H1 (cell line): ENCODE results near the gene STOML2.

Experiments
- CHD2 ChIP-seq: IDR thresholded peaks from 2 replicates; pipeline ENCODE4 v1.6.1; 2012; ENCODE audit warnings: low read length, improper control_type of control experiment
- CREB1 ChIP-seq: IDR thresholded peaks from 2 replicates; pipeline ENCODE4 v1.6.1; 2012; ENCODE audit warnings: inconsistent platforms
- EZH2 ChIP-seq: fragments of 200-600 bp; sonication (generic); IDR thresholded peaks from 2 replicates; pipeline ENCODE4 v1.7.1; 2012; ENCODE audit warnings: low read depth, mild to moderate bottlenecking, moderate library complexity, low read length, inconsistent platforms; ENCODE audit not compliant: severe bottlenecking
- JUN ChIP-seq: IDR thresholded peaks from 2 replicates; pipeline ENCODE4 v1.6.1; 2011; ENCODE audit warnings: low read depth, mild to moderate bottlenecking, improper control_type of control experiment, low read length
- KDM5A ChIP-seq: fragments of 200-600 bp; IDR thresholded peaks from 2 replicates; pipeline ENCODE4 v1.7.1; 2012; ENCODE audit warnings: mild to moderate bottlenecking, low read length, inconsistent platforms, mixed read lengths
- POLR2A ChIP-seq, 2 experiments: IDR thresholded peaks; 1 replicate in 1 of 2; 2 replicates in 1 of 2; pipeline ENCODE4 v1.6.1; 2011; ENCODE audit warnings: low read depth in 2 of 2, low read length in 2 of 2, mild to moderate bottlenecking in 2 of 2; ENCODE audit errors: control extremely low read depth in 1 of 2
- TAF1 ChIP-seq: IDR thresholded peaks from 2 replicates; pipeline ENCODE4 v1.6.1; 2011; ENCODE audit warnings: mild to moderate bottlenecking, low read depth, low read length
- YY1 ChIP-seq: IDR thresholded peaks from 2 replicates; pipeline ENCODE4 v1.6.1; 2011; ENCODE audit warnings: low read depth, mild to moderate bottlenecking, low read length
- TF ChIP-seq, protein P1 (sequence below), 3 experiments: IDR thresholded peaks; 1 replicate in 2 of 3; 2 replicates in 1 of 3; pipeline versions ENCODE4 v1.5.1 to v1.6.1; 2011; ENCODE audit warnings: low read length in 3 of 3, mild to moderate bottlenecking in 3 of 3, inconsistent platforms in 2 of 3, low read depth in 1 of 3, moderate library complexity in 1 of 3; ENCODE audit not compliant: insufficient read depth in 1 of 3; ENCODE audit errors: control extremely low read depth in 1 of 3

GRCh38 chr9:35075358-35075757, 27.6 kb downstream of the STOML2 start:
- TF ChIP-seq, protein P1, sequence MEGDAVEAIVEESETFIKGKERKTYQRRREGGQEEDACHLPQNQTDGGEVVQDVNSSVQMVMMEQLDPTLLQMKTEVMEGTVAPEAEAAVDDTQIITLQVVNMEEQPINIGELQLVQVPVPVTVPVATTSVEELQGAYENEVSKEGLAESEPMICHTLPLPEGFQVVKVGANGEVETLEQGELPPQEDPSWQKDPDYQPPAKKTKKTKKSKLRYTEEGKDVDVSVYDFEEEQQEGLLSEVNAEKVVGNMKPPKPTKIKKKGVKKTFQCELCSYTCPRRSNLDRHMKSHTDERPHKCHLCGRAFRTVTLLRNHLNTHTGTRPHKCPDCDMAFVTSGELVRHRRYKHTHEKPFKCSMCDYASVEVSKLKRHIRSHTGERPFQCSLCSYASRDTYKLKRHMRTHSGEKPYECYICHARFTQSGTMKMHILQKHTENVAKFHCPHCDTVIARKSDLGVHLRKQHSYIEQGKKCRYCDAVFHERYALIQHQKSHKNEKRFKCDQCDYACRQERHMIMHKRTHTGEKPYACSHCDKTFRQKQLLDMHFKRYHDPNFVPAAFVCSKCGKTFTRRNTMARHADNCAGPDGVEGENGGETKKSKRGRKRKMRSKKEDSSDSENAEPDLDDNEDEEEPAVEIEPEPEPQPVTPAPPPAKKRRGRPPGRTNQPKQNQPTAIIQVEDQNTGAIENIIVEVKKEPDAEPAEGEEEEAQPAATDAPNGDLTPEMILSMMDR (IDR thresholded peaks at IDR 0.05; ENCODE audit: control extremely low read depth in 1 of 3, insufficient read depth in 1 of 3, low read depth in 1 of 3, low read length in 3 of 3): no peak
- TF ChIP-seq CREB1 (no peak), POLR2A (IDR thresholded peaks at IDR 0.05; ENCODE audit: control extremely low read depth in 1 of 2, low read depth in 2 of 2, low read length in 2 of 2) (no peak), EZH2 (no peak), YY1 (no peak), TAF1 (no peak), JUN (no peak), KDM5A (no peak), CHD2 (no peak)
